ENCODE results near the gene STPG2.

Gene STPG2

GRCh38 chr4:97892592-97893266, 250.5 kb downstream of the STPG2 start:
- Histone ChIP-seq H3K4me3 (ENCODE audit: low read length) (no peak overlapping the region), H3K27me3 (ENCODE audit: insufficient read depth, low read length) (no peaks in the 10 kb centered on the region), H3K9ac (ENCODE audit: low read depth, low read length) (no peak overlapping the region), H3K27ac (ENCODE audit: low read depth, low read length) (no peak overlapping the region), H3K9me3 (ENCODE audit: insufficient read depth, low read depth, low read length) (no peaks in the 10 kb centered on the region), H3K4me1 (ENCODE audit: insufficient read depth, low read length) (no peaks in the 10 kb centered on the region), H3K36me3 (ENCODE audit: insufficient read depth, low read length) (no peaks in the 10 kb centered on the region)
- WGBS: 70% methylated on average over 1 of the region's 1 CpG

GRCh38 chr4:97879942-97880341, 263.3 kb downstream of the STPG2 start:
- Histone ChIP-seq H3K27me3 (ENCODE audit: insufficient read depth, low read length) (no peaks in the 10 kb centered on the region), H3K9ac (ENCODE audit: low read depth, low read length) (no peak overlapping the region), H3K9me3 (ENCODE audit: insufficient read depth, low read depth, low read length) (no peaks in the 10 kb centered on the region), H3K4me1 (ENCODE audit: insufficient read depth, low read length) (no peaks in the 10 kb centered on the region), H3K27ac (ENCODE audit: low read depth, low read length) (no peak overlapping the region), H3K36me3 (ENCODE audit: insufficient read depth, low read length) (no peaks in the 10 kb centered on the region), H3K4me3 (ENCODE audit: low read length) (no peak overlapping the region)
- no CpG with 5 or more reads among the region's 2 CpGs for WGBS

GRCh38 chr4:97868097-97868496, 275.2 kb downstream of the STPG2 start:
- no peaks in the 10 kb centered on the region for H3K4me1 ChIP-seq (ENCODE audit: insufficient read depth, low read length)
- H3K36me3 ChIP-seq (ENCODE audit: insufficient read depth, low read length): no peaks in the 10 kb centered on the region
- no peak overlapping the region for H3K27ac ChIP-seq (ENCODE audit: low read depth, low read length)
- H3K27me3 ChIP-seq (ENCODE audit: insufficient read depth, low read length): no peaks in the 10 kb centered on the region
- H3K4me3 ChIP-seq (ENCODE audit: low read length): no peak overlapping the region
- WGBS: 65% methylated on average over 4 of the region's 4 CpGs
- no peaks in the 10 kb centered on the region for H3K9me3 ChIP-seq (ENCODE audit: insufficient read depth, low read depth, low read length)
- no peak overlapping the region for H3K9ac ChIP-seq (ENCODE audit: low read depth, low read length)

GRCh38 chr4:97867557-97868091, 275.7 kb downstream of the STPG2 start:
- Histone ChIP-seq H3K9ac (ENCODE audit: low read depth, low read length) (no peak overlapping the region), H3K4me3 (ENCODE audit: low read length) (no peak overlapping the region), H3K36me3 (ENCODE audit: insufficient read depth, low read length) (no peaks in the 10 kb centered on the region), H3K27me3 (ENCODE audit: insufficient read depth, low read length) (no peaks in the 10 kb centered on the region), H3K9me3 (ENCODE audit: insufficient read depth, low read depth, low read length) (no peaks in the 10 kb centered on the region), H3K4me1 (ENCODE audit: insufficient read depth, low read length) (no peaks in the 10 kb centered on the region), H3K27ac (ENCODE audit: low read depth, low read length) (no peak overlapping the region)
- WGBS: 95% methylated on average over 1 of the region's 1 CpG

- H3K4me3 ChIP-seq (ENCODE audit: low read length): no peak overlapping the region
- no peaks in the 10 kb centered on the region for H3K4me1 ChIP-seq (ENCODE audit: insufficient read depth, low read length)
- H3K9ac ChIP-seq (ENCODE audit: low read depth, low read length): no peak overlapping the region
- no peak overlapping the region for H3K27ac ChIP-seq (ENCODE audit: low read depth, low read length)
- no peaks in the 10 kb centered on the region for H3K27me3 ChIP-seq (ENCODE audit: insufficient read depth, low read length)
- no peaks in the 10 kb centered on the region for H3K9me3 ChIP-seq (ENCODE audit: insufficient read depth, low read depth, low read length)
- no peaks in the 10 kb centered on the region for H3K36me3 ChIP-seq (ENCODE audit: insufficient read depth, low read length)
Measured at GRCh38 chr4:97866821-97867556, 276.3 kb downstream of the STPG2 start.

GRCh38 chr4:97851115-97851514, 292.2 kb downstream of the STPG2 start:
- H3K9me3 ChIP-seq (ENCODE audit: insufficient read depth, low read depth, low read length): no peaks in the 10 kb centered on the region
- 89% methylated on average over 1 of the region's 1 CpG for WGBS

GRCh38 chr4:97845758-97846157, 297.5 kb downstream of the STPG2 start:
- no peaks in the 10 kb centered on the region for H3K27me3 ChIP-seq (ENCODE audit: insufficient read depth, low read length)
- H3K9me3 ChIP-seq (ENCODE audit: insufficient read depth, low read depth, low read length): no peaks in the 10 kb centered on the region
- H3K9ac ChIP-seq (ENCODE audit: low read depth, low read length): no peak overlapping the region
- H3K36me3 ChIP-seq (ENCODE audit: insufficient read depth, low read length): no peaks in the 10 kb centered on the region
- peaks cover 22% of the 10 kb centered on the region for H3K4me1 ChIP-seq (ENCODE audit: insufficient read depth, low read length)
- H3K4me3 ChIP-seq (ENCODE audit: low read length): 0 out of 2 replicates have a peak overlapping the region, but pooled peaks have one; percentile 13
- H3K27ac ChIP-seq (ENCODE audit: low read depth, low read length): peak overlapping the region; percentile 84; the same call in 1 of the 2 replicates

More at GRCh38 chr4:97851115-97851514, 292.2 kb downstream of the STPG2 start:
- Histone ChIP-seq H3K36me3 (ENCODE audit: insufficient read depth, low read length) (no peaks in the 10 kb centered on the region), H3K4me1 (ENCODE audit: insufficient read depth, low read length) (peaks cover 11% of the 10 kb centered on the region; the same call in 1 of the 2 replicates), H3K27me3 (ENCODE audit: insufficient read depth, low read length) (no peaks in the 10 kb centered on the region), H3K4me3 (ENCODE audit: low read length) (no peak overlapping the region), H3K9ac (ENCODE audit: low read depth, low read length) (no peak overlapping the region), H3K27ac (ENCODE audit: low read depth, low read length) (no peak overlapping the region)

GRCh38 chr4:97841512-97841911, 301.8 kb downstream of the STPG2 start:
- 100% methylated on average over 1 of the region's 1 CpG for WGBS
- no peaks in the 10 kb centered on the region for H3K27me3 ChIP-seq (ENCODE audit: insufficient read depth, low read length)
- H3K9me3 ChIP-seq (ENCODE audit: insufficient read depth, low read depth, low read length): no peaks in the 10 kb centered on the region
- H3K9ac ChIP-seq (ENCODE audit: low read depth, low read length): no peak overlapping the region
- peaks cover 11% of the 10 kb centered on the region for H3K4me1 ChIP-seq (ENCODE audit: insufficient read depth, low read length)
- H3K4me3 ChIP-seq (ENCODE audit: low read length): no peak overlapping the region
- H3K27ac ChIP-seq (ENCODE audit: low read depth, low read length): no peak overlapping the region
- no peaks in the 10 kb centered on the region for H3K36me3 ChIP-seq (ENCODE audit: insufficient read depth, low read length)

- Histone ChIP-seq H3K36me3 (ENCODE audit: insufficient read depth, low read length) (no peaks in the 10 kb centered on the region), H3K9me3 (ENCODE audit: insufficient read depth, low read depth, low read length) (no peaks in the 10 kb centered on the region), H3K9ac (ENCODE audit: low read depth, low read length) (no peak overlapping the region), H3K4me1 (ENCODE audit: insufficient read depth, low read length) (no peaks in the 10 kb centered on the region), H3K27ac (ENCODE audit: low read depth, low read length) (no peak overlapping the region), H3K27me3 (ENCODE audit: insufficient read depth, low read length) (no peaks in the 10 kb centered on the region), H3K4me3 (ENCODE audit: low read length) (no peak overlapping the region)
Measured at GRCh38 chr4:97836662-97837061, 306.6 kb downstream of the STPG2 start.

GRCh38 chr4:97828646-97829045, 314.6 kb downstream of the STPG2 start:
- no peak overlapping the region for H3K4me3 ChIP-seq (ENCODE audit: low read length)
- H3K4me1 ChIP-seq (ENCODE audit: insufficient read depth, low read length): no peaks in the 10 kb centered on the region
- H3K36me3 ChIP-seq (ENCODE audit: insufficient read depth, low read length): no peaks in the 10 kb centered on the region
- no peaks in the 10 kb centered on the region for H3K9me3 ChIP-seq (ENCODE audit: insufficient read depth, low read depth, low read length)
- H3K27me3 ChIP-seq (ENCODE audit: insufficient read depth, low read length): no peaks in the 10 kb centered on the region
- no peak overlapping the region for H3K27ac ChIP-seq (ENCODE audit: low read depth, low read length)
- 93% methylated on average over 7 of the region's 7 CpGs for WGBS
- no peak overlapping the region for H3K9ac ChIP-seq (ENCODE audit: low read depth, low read length)

- no peak overlapping the region for H3K27ac ChIP-seq (ENCODE audit: low read depth, low read length)
- no peaks in the 10 kb centered on the region for H3K4me1 ChIP-seq (ENCODE audit: insufficient read depth, low read length)
- no peaks in the 10 kb centered on the region for H3K27me3 ChIP-seq (ENCODE audit: insufficient read depth, low read length)
- WGBS: no CpG with 5 or more reads among the region's 1 CpG
- peaks cover 5% of the 10 kb centered on the region; the same call in 1 of the 2 replicates for H3K9me3 ChIP-seq (ENCODE audit: insufficient read depth, low read depth, low read length)
- no peaks in the 10 kb centered on the region for H3K36me3 ChIP-seq (ENCODE audit: insufficient read depth, low read length)
- no peak overlapping the region for H3K9ac ChIP-seq (ENCODE audit: low read depth, low read length)
- no peak overlapping the region for H3K4me3 ChIP-seq (ENCODE audit: low read length)
Measured at GRCh38 chr4:97819294-97819693, 324.0 kb downstream of the STPG2 start.

Data from HUES64 (cell line).